ENCODE results near the gene EMP2. TPM values are rescaled to one million over a fixed set of nuclear protein-coding genes. Genes with fewer than 3 reads are reported as not detected.
"Not testable (repeated sequence)": the region's sequence is repeated elsewhere in the genome, so short reads cannot be mapped to it uniquely, and the experiment has no call there.

Gene EMP2
- total RNA-seq, 1 donor from 2014 or later, result 86.6 TPM

DNA sequence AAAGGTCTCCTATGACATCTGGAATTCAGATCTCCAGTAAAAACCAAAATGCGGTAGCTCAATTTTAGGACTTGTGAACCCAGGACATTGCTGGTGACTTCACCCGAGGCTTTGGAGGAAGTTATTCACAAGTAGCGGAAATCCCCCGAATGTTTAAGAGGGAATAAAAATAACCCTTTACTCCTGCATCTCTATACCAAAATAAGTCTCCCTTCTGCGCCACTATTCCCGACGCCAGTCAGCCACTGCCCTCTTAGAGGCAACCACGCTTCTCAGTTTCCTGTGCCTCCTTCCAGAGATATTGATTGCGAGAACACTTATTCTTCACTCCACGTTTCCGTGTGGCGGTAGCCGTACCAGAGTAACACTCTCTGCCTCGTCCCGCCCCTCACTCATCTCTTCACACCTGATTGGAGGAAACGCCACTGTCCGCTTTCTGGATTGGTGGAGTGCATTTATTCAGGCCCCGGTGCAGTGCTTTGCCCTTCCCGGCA is 27.4 kb downstream of the EMP2 start:
- ATAC-seq, result peak; percentile 55
- DNase-seq (ENCODE audit: low spot score), result no peak

DNA sequence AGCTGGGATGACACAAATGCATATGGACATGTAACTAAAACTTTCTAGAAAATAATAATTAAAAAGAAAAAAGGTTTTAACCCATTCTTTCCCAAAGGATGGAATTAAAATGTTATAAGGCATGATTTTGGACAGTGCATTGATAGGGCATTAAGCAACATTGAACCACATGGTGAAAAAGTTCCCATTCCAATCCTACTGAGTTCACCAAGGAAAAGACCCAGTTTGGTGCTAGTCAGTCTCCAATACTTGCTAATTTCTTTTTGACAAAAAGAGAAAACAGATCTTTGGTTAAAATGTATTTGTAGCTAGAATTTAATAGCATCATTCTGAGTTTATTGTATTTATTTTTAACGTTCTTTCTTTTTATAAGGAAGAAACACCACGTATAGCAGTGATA is 28.1 kb downstream of the EMP2 start:
- DNase-seq (ENCODE audit: low spot score), result no peak
- no peak for ATAC-seq

GRCh38 chr16:10551881-10552280 is 28.5 kb downstream of the EMP2 start:
- DNase-seq (ENCODE audit: low spot score), result no peak
- ATAC-seq, result no peak

GRCh38 chr16:10548404-10548803 is 32.0 kb downstream of the EMP2 start:
- DNase-seq (ENCODE audit: low spot score) (no peak), ATAC-seq (no peak)

- DNase-seq (ENCODE audit: low spot score) (no peak), ATAC-seq (no peak)
Observed at GRCh38 chr16:10547708-10548107, 32.7 kb downstream of the EMP2 start.

GRCh38 chr16:10543231-10543977 is 37.0 kb downstream of the EMP2 start:
- ATAC-seq, result no peak
- DNase-seq (ENCODE audit: low spot score), result no peak

- ATAC-seq, result no peak
Observed at GRCh38 chr16:10541366-10541765, 39.0 kb downstream of the EMP2 start.

DNA sequence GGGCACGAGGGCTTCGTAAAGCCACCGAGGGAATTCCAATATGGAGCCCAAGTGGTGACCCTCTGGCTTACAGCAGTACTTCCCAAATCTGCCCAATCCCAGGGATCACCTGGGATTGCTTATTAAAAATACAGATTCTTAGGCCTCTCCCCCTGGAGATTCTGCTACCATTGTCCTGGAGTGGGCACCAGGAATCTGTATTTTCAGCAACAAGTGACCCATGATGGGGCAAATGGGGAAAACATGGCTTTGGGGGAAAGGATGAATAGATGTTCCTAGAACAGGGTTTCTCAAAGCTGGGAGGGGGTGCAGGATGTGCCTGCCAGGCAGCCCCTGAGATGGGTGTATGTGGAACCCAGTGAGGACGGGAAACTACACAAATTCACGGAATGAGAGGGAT is 40.6 kb downstream of the EMP2 start:
- DNase-seq (ENCODE audit: low spot score), result no peak
- ATAC-seq, result no peak

More at GRCh38 chr16:10541366-10541765, 39.0 kb downstream of the EMP2 start:
- no peak for DNase-seq (ENCODE audit: low spot score)

DNA sequence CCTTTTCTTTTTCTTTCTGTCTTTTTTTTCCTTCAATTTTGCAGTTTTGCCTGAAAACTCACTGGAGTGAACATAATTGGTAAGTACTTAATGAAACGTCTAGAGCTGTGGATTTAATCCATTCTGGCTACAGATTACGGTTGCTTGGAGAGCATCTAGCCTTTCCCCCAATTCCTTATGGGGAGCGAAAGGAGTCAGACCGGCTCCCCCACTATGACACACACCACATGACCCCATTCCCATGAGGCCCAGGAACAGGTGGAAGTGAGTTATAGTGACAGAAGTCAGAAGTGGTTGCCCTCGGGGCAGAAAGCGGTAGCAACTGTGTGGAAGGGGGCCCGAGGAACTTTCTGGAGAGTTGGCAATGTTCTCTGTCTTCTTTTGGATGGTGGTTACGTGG is 41.2 kb downstream of the EMP2 start:
- no peak for DNase-seq (ENCODE audit: low spot score)

DNA sequence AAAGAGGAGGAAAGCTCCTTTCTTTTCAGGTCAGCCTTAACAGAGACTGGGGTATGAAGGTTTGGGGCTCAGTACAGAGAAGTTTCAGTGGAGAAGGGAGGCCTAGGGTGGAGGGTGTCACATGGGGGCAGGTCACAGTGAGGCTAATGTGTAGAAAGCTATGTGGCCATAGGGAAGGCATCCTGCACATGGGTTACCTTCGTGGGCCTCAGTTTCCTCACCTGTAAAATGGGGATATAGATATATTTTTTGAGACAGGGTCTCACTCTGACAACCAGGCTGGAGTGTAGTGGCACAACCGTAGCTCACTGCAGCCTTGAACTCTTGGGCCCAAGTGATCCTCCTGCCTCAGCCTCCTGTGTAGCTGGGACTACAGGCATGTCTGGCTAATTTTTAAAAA is 41.8 kb downstream of the EMP2 start:
- DNase-seq (ENCODE audit: low spot score) (no peak), ATAC-seq (no peak)

More for the DNA sequence above, 41.2 kb downstream of the EMP2 start:
- ATAC-seq, result no peak

DNA sequence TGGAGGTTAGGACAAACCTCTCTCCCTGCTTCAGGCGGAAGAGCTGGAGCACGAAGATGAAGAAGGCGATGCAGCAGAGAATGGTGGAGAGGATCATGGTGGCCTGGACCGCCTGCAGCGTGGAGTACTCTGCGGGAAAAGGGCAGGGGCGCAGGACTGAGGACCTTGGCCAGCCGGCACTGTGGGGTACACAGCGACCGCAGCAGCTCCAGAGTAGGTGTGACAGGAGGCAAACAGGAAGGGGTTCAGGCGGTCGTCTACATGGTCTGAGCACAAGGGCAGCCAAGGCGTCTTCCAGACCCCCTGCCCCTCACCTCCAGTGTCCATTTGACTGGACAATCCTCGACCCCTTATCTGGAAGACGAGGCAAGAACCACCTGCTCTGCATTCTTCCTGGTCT is 42.5 kb downstream of the EMP2 start:
- ATAC-seq, result no peak
- no peak for DNase-seq (ENCODE audit: low spot score)

DNA sequence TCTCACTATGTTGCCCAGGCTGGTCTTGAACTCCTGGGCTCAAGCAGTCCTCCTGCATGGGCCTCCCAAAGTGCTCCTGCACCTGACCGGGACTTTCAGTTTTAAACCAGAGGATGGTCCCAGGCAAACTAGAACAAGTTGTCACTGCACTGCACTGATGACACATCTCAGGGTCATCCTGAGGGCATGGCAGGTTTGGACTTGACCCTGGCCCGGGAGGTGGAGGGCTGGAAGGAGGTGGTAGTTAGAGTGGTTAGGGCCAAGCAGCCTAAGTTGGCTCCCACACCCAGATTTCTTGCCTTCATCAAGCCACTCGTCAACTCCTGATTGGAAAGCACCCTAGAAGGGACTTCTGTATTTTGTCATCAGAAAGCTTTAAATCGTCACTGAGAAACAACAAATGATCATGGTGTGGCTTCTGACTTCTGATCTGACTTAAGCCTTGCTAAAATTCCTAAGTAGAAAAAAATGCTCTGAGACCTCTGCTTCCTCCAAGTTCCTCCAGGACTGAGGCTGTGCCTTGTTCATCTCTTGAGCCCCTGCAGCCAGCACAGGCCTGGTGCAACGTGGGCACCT is 43.5 kb downstream of the EMP2 start:
- ATAC-seq, result peak; percentile 76

GRCh38 chr16:10536328-10536727 is 44.1 kb downstream of the EMP2 start:
- not testable (repeated sequence) for ATAC-seq

More for the DNA sequence above, 43.5 kb downstream of the EMP2 start:
- DNase-seq (ENCODE audit: low spot score), result peak; percentile 51

GRCh38 chr16:10535461-10535860 is 44.9 kb downstream of the EMP2 start:
- ATAC-seq, result no peak
- DNase-seq (ENCODE audit: low spot score), result no peak

More at GRCh38 chr16:10536328-10536727, 44.1 kb downstream of the EMP2 start:
- DNase-seq (ENCODE audit: low spot score), result not testable (repeated sequence)

GRCh38 chr16:10534748-10535147 is 45.6 kb downstream of the EMP2 start:
- no peak for DNase-seq (ENCODE audit: low spot score)
- no peak for ATAC-seq

- ATAC-seq, result peak; percentile 10
- DNase-seq (ENCODE audit: low spot score), result not testable (repeated sequence)
Observed at GRCh38 chr16:10533612-10534011, 46.8 kb downstream of the EMP2 start.

GRCh38 chr16:10531582-10531981 is 48.8 kb downstream of the EMP2 start:
- DNase-seq (ENCODE audit: low spot score), result no peak

GRCh38 chr16:10530685-10531084 is 49.7 kb downstream of the EMP2 start:
- ATAC-seq (no peak), DNase-seq (ENCODE audit: low spot score) (no peak)

More at GRCh38 chr16:10531582-10531981, 48.8 kb downstream of the EMP2 start:
- no peak for ATAC-seq

DNA sequence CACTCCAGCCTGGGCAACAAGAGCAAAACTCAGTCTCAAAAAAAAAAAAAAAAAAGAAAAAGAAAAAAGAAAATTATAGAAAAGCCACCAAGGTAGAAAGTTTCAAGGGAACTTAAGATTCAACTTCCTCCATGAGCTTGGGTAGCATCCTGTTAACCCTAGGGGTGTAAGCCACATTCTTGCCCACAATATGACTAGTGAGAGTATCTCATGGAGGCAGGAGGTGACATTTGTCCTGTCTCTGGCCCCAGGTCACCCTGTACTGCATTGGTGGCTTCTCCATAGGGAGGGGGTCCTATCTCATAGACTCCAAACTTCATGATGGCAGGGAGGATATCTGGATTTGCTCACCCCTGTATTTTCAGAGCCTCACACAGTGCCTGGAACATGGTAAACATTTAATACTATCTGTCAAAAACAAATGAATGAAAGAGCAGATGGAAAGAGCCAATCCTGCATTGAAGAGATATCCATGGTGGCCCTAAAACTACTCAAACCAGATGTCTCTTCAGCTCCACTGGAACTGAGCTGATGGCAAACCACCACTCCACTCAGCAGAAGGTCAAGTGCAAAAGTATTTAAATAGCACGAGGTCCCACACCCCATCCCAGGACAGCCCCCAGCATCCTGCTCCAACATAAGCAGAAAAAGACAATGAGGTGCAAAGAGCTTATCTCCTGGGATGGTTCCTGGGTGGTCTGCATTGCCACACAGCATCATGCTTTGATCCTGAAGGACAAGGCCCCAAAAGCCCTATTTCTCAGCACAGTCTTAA is 50.3 kb downstream of the EMP2 start:
- no peak for ATAC-seq
- DNase-seq (ENCODE audit: low spot score), result no peak

- no peak for DNase-seq (ENCODE audit: low spot score)
- peak; percentile 86 for ATAC-seq
Observed at GRCh38 chr16:10528635-10529034, 51.8 kb downstream of the EMP2 start.

- no peak for DNase-seq (ENCODE audit: low spot score)
- ATAC-seq, result no peak
Observed at GRCh38 chr16:10526962-10527361, 53.4 kb downstream of the EMP2 start.

All from left lobe of liver (tissue), 2 donors.